CD4-positive, alpha-beta memory T cell (primary cell): ENCODE data around the gene SLC39A13. TPM values are rescaled to one million over a fixed set of nuclear protein-coding genes. Genes with fewer than 3 reads are reported as not detected.
"Not testable (repeated sequence)": the region's sequence is repeated elsewhere in the genome, so short reads cannot be mapped to it uniquely, and the experiment has no call there.

Source experiments
- CTCF ChIA-PET: fragments of 350-600 bp; sonication (Branson Sonifier 250); formaldehyde crosslinking; loops from one replicate; lab custom pipeline; 2021; ENCODE audit warnings: inconsistent platforms; ENCODE audit not compliant: partially characterized antibody; lab: Charles Lee
- POLR2A ChIA-PET: fragments of 350-600 bp; sonication (Branson Sonifier 250); formaldehyde crosslinking; loops from one replicate; lab custom pipeline; 2021; ENCODE audit not compliant: partially characterized antibody; lab: Charles Lee
- DNase-seq, 5 donors: peaks; one replicate each; pipeline versions ENCODE4 v3.0.0 to v3.0.0-alpha.2; 2020 to 2022; ENCODE audit warnings: mixed read lengths in 1 of 5
- H3K27ac ChIP-seq: one replicate; pipeline ENCODE4 v1.7.0; 2013; ENCODE audit warnings: low read depth, low read length
- H3K27me3 ChIP-seq: 2 replicates; pipeline ENCODE4 v1.7.0; 2013; ENCODE audit warnings: mild to moderate bottlenecking, low read length, moderate library complexity; ENCODE audit not compliant: insufficient read depth
- H3K36me3 ChIP-seq: 2 replicates; pipeline ENCODE4 v1.7.0; 2013; ENCODE audit warnings: mild to moderate bottlenecking, low read length, moderate library complexity; ENCODE audit not compliant: insufficient read depth
- H3K4me1 ChIP-seq: 2 replicates; pipeline ENCODE4 v1.7.0; 2013; ENCODE audit warnings: mild to moderate bottlenecking, low read length, moderate library complexity; ENCODE audit not compliant: insufficient read depth
- H3K4me3 ChIP-seq, 2 donors: one replicate each; pipeline ENCODE4 v1.7.0; 2013; ENCODE audit warnings: low read length in 2 of 2, mild to moderate bottlenecking in 1 of 2
- H3K9me3 ChIP-seq, 2 donors: one replicate each; pipeline ENCODE4 v1.7.0; 2013; ENCODE audit warnings: low read length in 2 of 2, control low read depth in 1 of 2; ENCODE audit not compliant: control insufficient read depth in 1 of 2
- H3K27ac Mint-ChIP-seq, 7 donors: one replicate each; pipeline ENCODE4 v1.8.0; 2020 to 2021; ENCODE audit warnings: mixed read lengths in 7 of 7, mild to moderate bottlenecking in 6 of 7, inconsistent platforms in 3 of 7, moderate library complexity in 3 of 7
- H3K27me3 Mint-ChIP-seq, 2 donors: one replicate each; pipeline ENCODE4 v1.8.0; 2020 to 2021; ENCODE audit warnings: mixed read lengths in 2 of 2
- H3K36me3 Mint-ChIP-seq, 2 donors: one replicate each; pipeline ENCODE4 v1.8.0; 2020 to 2021; ENCODE audit warnings: mixed read lengths in 2 of 2, inconsistent platforms in 1 of 2, mild to moderate bottlenecking in 1 of 2
- H3K4me1 Mint-ChIP-seq, 4 donors: one replicate each; pipeline ENCODE4 v1.8.0; 2020 to 2021; ENCODE audit warnings: mixed read lengths in 4 of 4, mild to moderate bottlenecking in 1 of 4
- H3K4me3 Mint-ChIP-seq, 8 donors: one replicate each; pipeline ENCODE4 v1.8.0; 2020 to 2021; ENCODE audit warnings: mixed read lengths in 8 of 8, mild to moderate bottlenecking in 7 of 8, moderate library complexity in 6 of 8, inconsistent platforms in 3 of 8
- H3K9me3 Mint-ChIP-seq, 8 donors: one replicate each; pipeline ENCODE4 v1.8.0; 2020 to 2021; ENCODE audit warnings: mixed read lengths in 8 of 8, mild to moderate bottlenecking in 5 of 8, inconsistent platforms in 3 of 8, moderate library complexity in 1 of 8
- intact Hi-C: fragments of 100-400 bp; cut with micrococcal nuclease; formaldehyde crosslinking; loops from one replicate; pipeline ENCODE4 v1.15.1; 2023
- polyA plus RNA-seq, 2 donors: library from polyadenylated mRNA; unstranded; fragments of 300-500 nt; fragmentation: Illumina TruSeq; gene quantifications; one replicate each; pipeline ENCODE4 v1.2.3, GENCODE V29; 2021
- total RNA-seq, 2 experiments: library from RNA; stranded (reverse); gene quantifications; one replicate each; pipeline ENCODE4 v1.2.3, GENCODE V29; 2021

The SLC39A13 gene
- total and polyA plus RNA-seq, 4 experiments from 2014 or later: 22.3 to 68.3 (median 48.6) TPM

GRCh38 chr11:47449541-47449940 lies 41.2 kb downstream of the SLC39A13 start:
- DNase-seq: no peak
- H3K9me3 ChIP-seq: no peaks in the 10 kb centered on the region
- Mint-ChIP-seq H3K27me3 (no peaks in the 10 kb centered on the region), H3K4me3 (no peak overlapping the region), H3K9me3 (peaks cover 0 to 3% (median 0%) of the 10 kb centered on the region in 8 donors), H3K4me1 (peaks cover 0 to 6% (median 5%) of the 10 kb centered on the region in 4 donors), H3K36me3 (no peaks in the 10 kb centered on the region), H3K27ac (no peak overlapping the region)
- no peaks in the 10 kb centered on the region for H3K36me3 ChIP-seq
- no peak overlapping the region for H3K27ac ChIP-seq
- ChIA-PET POLR2A (no interaction called here), CTCF (no interaction called here)
- peaks cover 6% of the 10 kb centered on the region for H3K4me1 ChIP-seq
- H3K27me3 ChIP-seq: no peaks in the 10 kb centered on the region
- intact Hi-C loops: no loop called here
- H3K4me3 ChIP-seq: no peak overlapping the region

GRCh38 chr11:47451436-47451835 lies 43.0 kb downstream of the SLC39A13 start:
- H3K27me3 Mint-ChIP-seq: no peaks in the 10 kb centered on the region
- H3K9me3 Mint-ChIP-seq: peaks cover 0 to 3% (median 0%) of the 10 kb centered on the region in 8 donors
- ChIA-PET POLR2A (no interaction called here), CTCF (interaction anchor here (1.6 kb wide), 1 partner anchor 78 kb away, joined by 4 read pairs; no protein-coding TSS in a partner anchor)
- DNase-seq: no peak
- H3K4me1 Mint-ChIP-seq: peaks cover 0 to 9% (median 5%) of the 10 kb centered on the region in 4 donors
- Histone ChIP-seq H3K36me3 (no peaks in the 10 kb centered on the region), H3K9me3 (no peaks in the 10 kb centered on the region), H3K27ac (no peak overlapping the region), H3K4me3 (no peak overlapping the region), H3K4me1 (peaks cover 10% of the 10 kb centered on the region), H3K27me3 (no peaks in the 10 kb centered on the region)
- H3K36me3 Mint-ChIP-seq: no peaks in the 10 kb centered on the region
- intact Hi-C loops: loop anchor here (10.0 kb wide), 1 partner anchor 127 kb away; no protein-coding TSS in a partner anchor
- no peak overlapping the region for H3K4me3 Mint-ChIP-seq
- H3K27ac Mint-ChIP-seq: no peak overlapping the region

- H3K4me1 Mint-ChIP-seq: peaks cover 0 to 9% (median 5%) of the 10 kb centered on the region in 4 donors
- intact Hi-C loops: loop anchor here (10.0 kb wide), 1 partner anchor 127 kb away; no protein-coding TSS in a partner anchor
- no peak overlapping the region for H3K4me3 Mint-ChIP-seq
- Histone ChIP-seq H3K9me3 (no peaks in the 10 kb centered on the region), H3K36me3 (no peaks in the 10 kb centered on the region), H3K27me3 (no peaks in the 10 kb centered on the region), H3K4me3 (no peak overlapping the region), H3K4me1 (peaks cover 10% of the 10 kb centered on the region), H3K27ac (no peak overlapping the region)
- no peaks in the 10 kb centered on the region for H3K36me3 Mint-ChIP-seq
- H3K27ac Mint-ChIP-seq: no peak overlapping the region
- H3K9me3 Mint-ChIP-seq: peaks cover 0 to 3% (median 0%) of the 10 kb centered on the region in 8 donors
- ChIA-PET POLR2A (no interaction called here), CTCF (interaction anchor here (1.6 kb wide), 1 partner anchor 78 kb away, joined by 4 read pairs; no protein-coding TSS in a partner anchor)
- H3K27me3 Mint-ChIP-seq: no peaks in the 10 kb centered on the region
- DNase-seq: no peak
Measured at GRCh38 chr11:47451990-47452389, 43.6 kb downstream of the SLC39A13 start.

- no peak overlapping the region for H3K4me3 Mint-ChIP-seq
- Histone ChIP-seq H3K9me3 (no peaks in the 10 kb centered on the region), H3K4me1 (peaks cover 10% of the 10 kb centered on the region), H3K27me3 (no peaks in the 10 kb centered on the region), H3K27ac (no peak overlapping the region), H3K4me3 (no peak overlapping the region), H3K36me3 (no peaks in the 10 kb centered on the region)
- intact Hi-C loops: loop anchor here (10.0 kb wide), 1 partner anchor 129 kb away; no protein-coding TSS in a partner anchor
- H3K27ac Mint-ChIP-seq: peak overlapping the region in 1 of 7 donors; percentile 12
- no peak for DNase-seq
- H3K9me3 Mint-ChIP-seq: peaks cover 0 to 3% (median 0%) of the 10 kb centered on the region in 8 donors
- H3K27me3 Mint-ChIP-seq: no peaks in the 10 kb centered on the region
- H3K4me1 Mint-ChIP-seq: peaks cover 0 to 9% (median 5%) of the 10 kb centered on the region in 4 donors
- POLR2A ChIA-PET: no interaction called here
- CTCF ChIA-PET: interaction anchor here (1.1 to 2.9 kb wide), 8 partner anchors 9 to 219 kb away, joined by 3 to 29 read pairs (median 8); no protein-coding TSS in a partner anchor
- no peaks in the 10 kb centered on the region for H3K36me3 Mint-ChIP-seq
Measured at GRCh38 chr11:47453365-47453764, 45.0 kb downstream of the SLC39A13 start.

GRCh38 chr11:47454258-47454671 lies 45.9 kb downstream of the SLC39A13 start:
- H3K4me1 Mint-ChIP-seq, H3K9me3 Mint-ChIP-seq, H3K9me3 ChIP-seq, H3K27ac ChIP-seq, H3K36me3 ChIP-seq, H3K27me3 ChIP-seq, POLR2A ChIA-PET, H3K4me3 ChIP-seq, H3K36me3 Mint-ChIP-seq, H3K27me3 Mint-ChIP-seq, H3K4me1 ChIP-seq: not testable (repeated sequence)
- DNase-seq: peak; percentile 63 to 72 (median 68)
- H3K27ac Mint-ChIP-seq: peak overlapping the region in 3 of 7 donors; percentile 27 to 79 (median 28)
- H3K4me3 Mint-ChIP-seq: peak overlapping the region in 2 of 8 donors; percentile 39 to 44
- intact Hi-C loops: loop anchor here (1.0 to 10.0 kb wide), 5 partner anchors 46 to 565 kb away; partner anchors contain the start of gene SLC39A13
- CTCF ChIA-PET: interaction anchor here (0.6 to 2.9 kb wide), 31 partner anchors 8 to 341 kb away, joined by 3 to 29 read pairs (median 3); no protein-coding TSS in a partner anchor

GRCh38 chr11:47460571-47461235 lies 52.3 kb downstream of the SLC39A13 start:
- no peaks in the 10 kb centered on the region for H3K27me3 ChIP-seq
- DNase-seq: no peak
- H3K27me3 Mint-ChIP-seq: no peaks in the 10 kb centered on the region
- ChIA-PET POLR2A (no interaction called here), CTCF (no interaction called here)
- intact Hi-C loops: no loop called here
- H3K4me1 Mint-ChIP-seq: peaks cover 0 to 5% (median 2%) of the 10 kb centered on the region in 4 donors
- no peak overlapping the region for H3K4me3 Mint-ChIP-seq
- H3K36me3 Mint-ChIP-seq: peaks cover 6 to 26% of the 10 kb centered on the region in 2 donors
- H3K9me3 ChIP-seq: no peaks in the 10 kb centered on the region
- H3K27ac Mint-ChIP-seq: peak overlapping the region in 4 of 7 donors; percentile 15 to 54 (median 40)
- H3K4me1 ChIP-seq: no peaks in the 10 kb centered on the region
- H3K4me3 ChIP-seq: no peak overlapping the region
- no peaks in the 10 kb centered on the region for H3K9me3 Mint-ChIP-seq
- no peak overlapping the region for H3K27ac ChIP-seq
- H3K36me3 ChIP-seq: peaks cover 16% of the 10 kb centered on the region

- DNase-seq: no peak
- ChIA-PET POLR2A (no interaction called here), CTCF (interaction anchor here (1.0 kb wide), 1 partner anchor 88 kb away, joined by 5 read pairs; no protein-coding TSS in a partner anchor)
- Mint-ChIP-seq H3K36me3 (peaks cover 6 to 29% of the 10 kb centered on the region in 2 donors), H3K9me3 (no peaks in the 10 kb centered on the region), H3K27ac (peak overlapping the region in 1 of 7 donors; percentile 58), H3K4me3 (peak overlapping the region in 1 of 8 donors; percentile 12), H3K4me1 (peaks cover 0 to 5% (median 2%) of the 10 kb centered on the region in 4 donors), H3K27me3 (no peaks in the 10 kb centered on the region)
- H3K27me3 ChIP-seq: no peaks in the 10 kb centered on the region
- H3K9me3 ChIP-seq: no peaks in the 10 kb centered on the region
- intact Hi-C loops: no loop called here
- H3K27ac ChIP-seq: no peak overlapping the region
- no peak overlapping the region for H3K4me3 ChIP-seq
- no peaks in the 10 kb centered on the region for H3K4me1 ChIP-seq
- H3K36me3 ChIP-seq: peaks cover 19% of the 10 kb centered on the region
Measured at GRCh38 chr11:47461876-47462275, 53.5 kb downstream of the SLC39A13 start.
